ENCODE measurements around the gene SYNRG.

Gene SYNRG

DNA sequence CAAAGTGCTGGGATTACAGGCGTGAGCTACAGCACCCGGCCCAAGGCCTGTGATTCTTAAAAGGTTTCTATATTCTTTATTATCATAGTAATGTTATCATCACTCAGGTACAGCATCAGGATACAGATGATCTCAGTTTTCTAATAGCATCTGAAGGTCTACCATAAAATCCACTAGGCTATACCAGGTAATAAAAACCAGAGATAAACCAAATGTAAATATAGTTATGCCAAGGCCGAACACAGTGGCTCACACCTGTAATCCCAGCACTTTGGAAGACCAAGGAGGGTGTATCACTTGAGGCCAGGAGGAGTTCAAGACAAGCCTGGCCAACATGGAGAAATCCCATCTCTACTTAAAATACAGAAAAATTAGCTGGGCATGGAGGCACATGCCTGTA is 53.8 kb downstream of the SYNRG start:
- Histone ChIP-seq H3K9ac (ENCODE audit: low read depth, low read length, poor library complexity) (no peak overlapping the region), H4K91ac (ENCODE audit: low read depth, low read length, poor library complexity) (no peak overlapping the region), H2BK120ac (ENCODE audit: low read depth, low read length) (no peak overlapping the region), H3K18ac (ENCODE audit: low read length) (no peak overlapping the region), H3K9me3 (replicated peaks in 1 of 2; ENCODE audit: control insufficient read depth in 2 of 2, insufficient read depth in 1 of 2, low read depth in 1 of 2, low read length in 2 of 2) (no peaks in the 10 kb centered on the region), H2AFZ (ENCODE audit: low read length) (no peak overlapping the region), H3K27ac (replicated peaks; ENCODE audit: low read length) (no peak overlapping the region), H3K4me2 (ENCODE audit: insufficient read depth, low read length, poor library complexity, severe bottlenecking) (no peak overlapping the region), H3K27me3 (ENCODE audit: control insufficient read depth in 3 of 3, insufficient read depth in 3 of 3, low read depth in 1 of 3, low read length in 3 of 3) (no peaks in the 10 kb centered on the region), H3K14ac (ENCODE audit: low read length) (no peak overlapping the region), H2AK5ac (ENCODE audit: low read depth, low read length) (no peak overlapping the region), H3K4me1 (ENCODE audit: control insufficient read depth in 2 of 2, insufficient read depth in 1 of 2, low read depth in 1 of 2, low read length in 2 of 2) (no peaks in the 10 kb centered on the region), H2BK5ac (ENCODE audit: low read length) (no peak overlapping the region), H3K36me3 (replicated peaks in 1 of 2; ENCODE audit: control insufficient read depth in 2 of 2, insufficient read depth in 2 of 2, low read length in 2 of 2) (peaks cover 12 to 95% of the 10 kb centered on the region in 2 donors), H2BK15ac (ENCODE audit: low read length) (no peak overlapping the region), H3K79me1 (ENCODE audit: low read depth, low read length) (no peaks in the 10 kb centered on the region), H3K23ac (ENCODE audit: low read depth, low read length, poor library complexity) (no peak overlapping the region), H2BK12ac (ENCODE audit: low read length) (no peak overlapping the region), H3K4me3 (ENCODE audit: low read length in 2 of 2) (no peak overlapping the region), H3K4ac (ENCODE audit: low read length) (no peak overlapping the region), H4K8ac (ENCODE audit: low read depth, low read length) (no peak overlapping the region)
- DNase-seq (ENCODE audit: low spot score): no peak
- no CpG with 5 or more reads among the region's 3 CpGs for WGBS, 2 donors (ENCODE audit: extremely low coverage in 2 of 2, insufficient read length in 2 of 2, insufficient replicate concordance in 1 of 2)

DNA sequence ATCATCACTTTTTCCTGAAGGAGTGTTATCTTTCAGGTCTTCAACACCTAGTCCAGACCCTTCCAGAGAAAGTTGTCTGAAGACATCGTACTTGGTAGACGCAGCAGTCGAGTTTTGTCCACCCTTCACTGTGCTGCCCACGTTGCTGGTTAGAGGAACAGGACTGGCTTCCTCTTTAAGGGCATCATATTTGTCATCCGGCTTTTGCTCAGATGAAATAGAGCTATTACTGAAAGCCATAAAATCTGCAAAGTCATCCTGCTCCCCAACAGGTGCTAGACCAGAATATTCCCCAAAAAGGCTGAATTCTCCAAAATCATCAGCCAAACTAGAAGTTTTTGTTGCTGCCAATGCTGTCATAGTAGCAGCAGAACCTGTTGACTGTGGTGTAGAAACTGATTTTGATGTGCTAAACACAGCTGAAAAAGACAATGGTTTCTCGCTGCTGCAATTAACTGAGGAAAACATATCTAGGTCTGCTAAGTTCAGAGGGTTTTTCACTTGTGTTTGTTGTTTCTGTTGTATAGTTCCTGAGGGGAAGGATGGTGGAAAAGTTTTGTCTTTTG is 55.7 kb downstream of the SYNRG start:
- no peak overlapping the region for H3K23ac ChIP-seq (ENCODE audit: low read depth, low read length, poor library complexity)
- no peak for DNase-seq (ENCODE audit: low spot score)
- H3K4me2 ChIP-seq (ENCODE audit: insufficient read depth, low read length, poor library complexity, severe bottlenecking): no peak overlapping the region
- H3K9ac ChIP-seq (ENCODE audit: low read depth, low read length, poor library complexity): no peak overlapping the region
- no peak overlapping the region for H2AK5ac ChIP-seq (ENCODE audit: low read depth, low read length)
- no peak overlapping the region for H2BK5ac ChIP-seq (ENCODE audit: low read length)
- H3K4ac ChIP-seq (ENCODE audit: low read length): no peak overlapping the region
- H3K14ac ChIP-seq (ENCODE audit: low read length): no peak overlapping the region
- H3K4me1 ChIP-seq (ENCODE audit: control insufficient read depth in 2 of 2, insufficient read depth in 1 of 2, low read depth in 1 of 2, low read length in 2 of 2): no peaks in the 10 kb centered on the region
- H2BK12ac ChIP-seq (ENCODE audit: low read length): no peak overlapping the region
- no peak overlapping the region for H4K91ac ChIP-seq (ENCODE audit: low read depth, low read length, poor library complexity)
- no peaks in the 10 kb centered on the region for H3K27me3 ChIP-seq (ENCODE audit: control insufficient read depth in 3 of 3, insufficient read depth in 3 of 3, low read depth in 1 of 3, low read length in 3 of 3)
- no peak overlapping the region for H2BK15ac ChIP-seq (ENCODE audit: low read length)
- no peak overlapping the region for H4K8ac ChIP-seq (ENCODE audit: low read depth, low read length)
- no CpG with 5 or more reads among the region's 6 CpGs for WGBS, 2 donors (ENCODE audit: extremely low coverage in 2 of 2, insufficient read length in 2 of 2, insufficient replicate concordance in 1 of 2)
- H2AFZ ChIP-seq (ENCODE audit: low read length): no peak overlapping the region
- H3K18ac ChIP-seq (ENCODE audit: low read length): no peak overlapping the region
- no peak overlapping the region for H3K4me3 ChIP-seq (ENCODE audit: low read length in 2 of 2)
- no peaks in the 10 kb centered on the region for H3K79me1 ChIP-seq (ENCODE audit: low read depth, low read length)
- H2BK120ac ChIP-seq (ENCODE audit: low read depth, low read length): no peak overlapping the region
- peaks cover 9 to 90% of the 10 kb centered on the region in 2 donors for H3K36me3 ChIP-seq (replicated peaks in 1 of 2; ENCODE audit: control insufficient read depth in 2 of 2, insufficient read depth in 2 of 2, low read length in 2 of 2)
- no peaks in the 10 kb centered on the region for H3K9me3 ChIP-seq (replicated peaks in 1 of 2; ENCODE audit: control insufficient read depth in 2 of 2, insufficient read depth in 1 of 2, low read depth in 1 of 2, low read length in 2 of 2)
- H3K27ac ChIP-seq (replicated peaks; ENCODE audit: low read length): no peak overlapping the region

DNA sequence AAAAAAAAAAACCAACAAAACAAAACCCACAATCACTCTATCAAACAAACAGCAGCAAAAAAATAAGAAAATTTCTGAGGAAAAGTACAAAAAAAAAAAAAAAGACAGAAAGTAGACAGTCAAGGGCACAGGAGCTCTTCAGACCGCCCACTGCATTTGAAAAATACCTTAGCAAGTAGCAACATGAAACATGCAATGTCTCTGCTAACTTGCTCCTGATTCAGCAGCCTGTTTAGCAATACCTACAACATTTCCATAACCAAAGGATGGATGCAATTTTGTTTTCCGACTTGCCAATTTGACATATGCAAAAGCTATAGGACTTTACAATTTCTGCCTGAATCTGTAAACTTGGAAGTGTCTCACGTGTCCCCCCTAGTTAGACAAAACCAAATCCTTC is 57.4 kb downstream of the SYNRG start:
- WGBS, 2 donors (ENCODE audit: extremely low coverage in 2 of 2, insufficient read length in 2 of 2, insufficient replicate concordance in 1 of 2): no CpG with 5 or more reads among the region's 3 CpGs
- no peak for DNase-seq (ENCODE audit: low spot score)

DNA sequence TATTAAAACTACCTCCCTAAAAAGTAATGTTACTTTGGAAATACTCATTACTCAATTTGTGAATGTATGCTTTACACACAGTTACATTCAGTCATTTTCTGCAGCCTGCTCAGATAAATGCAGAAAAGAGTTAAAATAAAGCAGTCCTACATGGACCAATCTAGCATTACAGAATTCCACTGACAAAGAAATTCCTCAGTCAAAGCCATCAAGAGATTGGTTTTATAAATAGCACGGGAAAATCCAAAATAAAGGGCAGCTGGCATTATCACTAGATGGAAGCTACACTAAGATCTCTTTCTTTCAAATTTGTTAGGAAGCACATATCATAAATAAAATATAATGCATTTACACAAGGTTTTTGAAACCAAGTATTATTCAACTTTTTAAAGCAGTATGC is 61.2 kb downstream of the SYNRG start:
- no peak overlapping the region for H2BK120ac ChIP-seq (ENCODE audit: low read depth, low read length)
- H3K27me3 ChIP-seq (ENCODE audit: control insufficient read depth in 3 of 3, insufficient read depth in 3 of 3, low read depth in 1 of 3, low read length in 3 of 3): no peaks in the 10 kb centered on the region
- H3K4ac ChIP-seq (ENCODE audit: low read length): no peak overlapping the region
- peaks cover 0 to 1% of the 10 kb centered on the region in 2 donors for H3K4me1 ChIP-seq (ENCODE audit: control insufficient read depth in 2 of 2, insufficient read depth in 1 of 2, low read depth in 1 of 2, low read length in 2 of 2)
- H3K27ac ChIP-seq (replicated peaks; ENCODE audit: low read length): no peak overlapping the region
- WGBS, 2 donors (ENCODE audit: extremely low coverage in 2 of 2, insufficient read length in 2 of 2, insufficient replicate concordance in 1 of 2): no CpG with 5 or more reads among the region's 1 CpG
- no peak overlapping the region for H3K4me3 ChIP-seq (ENCODE audit: low read length in 2 of 2)
- no peak overlapping the region for H3K4me2 ChIP-seq (ENCODE audit: insufficient read depth, low read length, poor library complexity, severe bottlenecking)
- no peak overlapping the region for H3K14ac ChIP-seq (ENCODE audit: low read length)
- peaks cover 1 to 63% of the 10 kb centered on the region in 2 donors for H3K36me3 ChIP-seq (replicated peaks in 1 of 2; ENCODE audit: control insufficient read depth in 2 of 2, insufficient read depth in 2 of 2, low read length in 2 of 2)
- no peaks in the 10 kb centered on the region for H3K79me1 ChIP-seq (ENCODE audit: low read depth, low read length)
- no peak overlapping the region for H3K9ac ChIP-seq (ENCODE audit: low read depth, low read length, poor library complexity)
- H2BK15ac ChIP-seq (ENCODE audit: low read length): no peak overlapping the region
- H2BK12ac ChIP-seq (ENCODE audit: low read length): no peak overlapping the region
- H2AK5ac ChIP-seq (ENCODE audit: low read depth, low read length): no peak overlapping the region
- H2BK5ac ChIP-seq (ENCODE audit: low read length): no peak overlapping the region
- H2AFZ ChIP-seq (ENCODE audit: low read length): no peak overlapping the region
- H4K91ac ChIP-seq (ENCODE audit: low read depth, low read length, poor library complexity): no peak overlapping the region
- no peaks in the 10 kb centered on the region for H3K9me3 ChIP-seq (replicated peaks in 1 of 2; ENCODE audit: control insufficient read depth in 2 of 2, insufficient read depth in 1 of 2, low read depth in 1 of 2, low read length in 2 of 2)
- H3K23ac ChIP-seq (ENCODE audit: low read depth, low read length, poor library complexity): no peak overlapping the region
- no peak overlapping the region for H4K8ac ChIP-seq (ENCODE audit: low read depth, low read length)
- DNase-seq (ENCODE audit: low spot score): no peak
- H3K18ac ChIP-seq (ENCODE audit: low read length): no peak overlapping the region

More for the DNA sequence above, 57.4 kb downstream of the SYNRG start:
- H3K79me1 ChIP-seq (ENCODE audit: low read depth, low read length): no peaks in the 10 kb centered on the region
- no peak overlapping the region for H3K9ac ChIP-seq (ENCODE audit: low read depth, low read length, poor library complexity)
- H3K14ac ChIP-seq (ENCODE audit: low read length): no peak overlapping the region
- H4K8ac ChIP-seq (ENCODE audit: low read depth, low read length): no peak overlapping the region
- peaks cover 0 to 1% of the 10 kb centered on the region in 2 donors for H3K4me1 ChIP-seq (ENCODE audit: control insufficient read depth in 2 of 2, insufficient read depth in 1 of 2, low read depth in 1 of 2, low read length in 2 of 2)
- peaks cover 7 to 73% of the 10 kb centered on the region in 2 donors for H3K36me3 ChIP-seq (replicated peaks in 1 of 2; ENCODE audit: control insufficient read depth in 2 of 2, insufficient read depth in 2 of 2, low read length in 2 of 2)
- no peak overlapping the region for H3K27ac ChIP-seq (replicated peaks; ENCODE audit: low read length)
- H3K4me3 ChIP-seq (ENCODE audit: low read length in 2 of 2): no peak overlapping the region
- H3K9me3 ChIP-seq (replicated peaks in 1 of 2; ENCODE audit: control insufficient read depth in 2 of 2, insufficient read depth in 1 of 2, low read depth in 1 of 2, low read length in 2 of 2): no peaks in the 10 kb centered on the region
- H3K18ac ChIP-seq (ENCODE audit: low read length): no peak overlapping the region
- H3K4me2 ChIP-seq (ENCODE audit: insufficient read depth, low read length, poor library complexity, severe bottlenecking): no peak overlapping the region
- H2AFZ ChIP-seq (ENCODE audit: low read length): no peak overlapping the region
- H3K27me3 ChIP-seq (ENCODE audit: control insufficient read depth in 3 of 3, insufficient read depth in 3 of 3, low read depth in 1 of 3, low read length in 3 of 3): no peaks in the 10 kb centered on the region
- no peak overlapping the region for H2BK5ac ChIP-seq (ENCODE audit: low read length)
- H2BK12ac ChIP-seq (ENCODE audit: low read length): no peak overlapping the region
- no peak overlapping the region for H2BK15ac ChIP-seq (ENCODE audit: low read length)
- H2AK5ac ChIP-seq (ENCODE audit: low read depth, low read length): no peak overlapping the region
- no peak overlapping the region for H2BK120ac ChIP-seq (ENCODE audit: low read depth, low read length)
- H4K91ac ChIP-seq (ENCODE audit: low read depth, low read length, poor library complexity): no peak overlapping the region
- no peak overlapping the region for H3K23ac ChIP-seq (ENCODE audit: low read depth, low read length, poor library complexity)
- no peak overlapping the region for H3K4ac ChIP-seq (ENCODE audit: low read length)
